Ovary (tissue), 3 donors: Measurements from ENCODE around the gene GNG7.

Experiments used
- CTCF ChIP-seq, 3 donors: fragments of 450-650 bp in 2 of 3; fragments of 200-600 bp in 1 of 3; IDR thresholded peaks; one replicate each; pipeline versions ENCODE4 v1.5.1 to v1.8.0; 2016 to 2022; ENCODE audit warnings: antibody characterized with exemption in 3 of 3, mild to moderate bottlenecking in 1 of 3
- EP300 ChIP-seq: sonication (generic); formaldehyde crosslinking; IDR thresholded peaks from one replicate; pipeline ENCODE4 v1.6.1; 2017; ENCODE audit warnings: antibody characterized with exemption
- POLR2A ChIP-seq: fragments of 450-650 bp; IDR thresholded peaks from one replicate; pipeline ENCODE4 v1.6.1; 2017; ENCODE audit warnings: antibody characterized with exemption, mild to moderate bottlenecking, moderate library complexity
- donor health status: DM: no; HTN: no; CAD: no.

DNA sequence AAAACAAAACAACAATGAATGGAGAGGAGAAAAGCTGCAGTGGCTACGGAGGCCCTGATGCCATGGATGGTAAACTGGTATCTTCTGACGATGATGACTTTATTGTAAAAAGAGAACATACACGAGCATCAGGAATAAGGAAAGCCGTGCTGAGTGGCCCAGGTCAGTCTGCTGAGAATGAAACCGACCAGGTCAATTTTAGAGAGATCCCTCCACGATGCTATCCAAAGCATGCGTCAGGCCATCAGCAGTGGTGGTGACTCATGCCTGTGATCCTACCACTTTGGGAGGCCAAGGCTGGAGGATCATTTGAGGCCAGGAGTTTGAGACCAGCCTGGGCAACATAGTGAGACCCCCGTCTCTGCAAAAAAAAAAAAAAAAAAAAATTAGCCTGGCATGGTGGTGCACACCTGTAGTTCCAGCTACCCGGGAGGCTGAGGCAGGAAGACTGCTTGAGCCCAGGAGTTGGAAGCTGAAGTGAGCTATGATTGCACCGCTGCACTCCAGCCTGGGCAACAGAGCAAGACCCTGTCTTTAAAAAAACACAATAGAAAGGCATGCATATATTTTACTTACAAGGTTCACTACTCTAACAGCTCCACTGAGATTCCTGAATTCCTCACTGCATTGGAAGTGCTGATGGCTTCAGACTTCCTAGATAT lies 164.3 kb downstream of the GNG7 start:
- no peak for TF ChIP-seq CTCF (IDR thresholded peaks at IDR 0.05)
- TF ChIP-seq POLR2A = no peak
- TF ChIP-seq EP300 = no peak
